Measurements from ENCODE around the gene AKAP13.
A peak's percentile ranks its signal among the peaks of the same experiment; 100 is the strongest.

- TF ChIP-seq, protein P1, sequence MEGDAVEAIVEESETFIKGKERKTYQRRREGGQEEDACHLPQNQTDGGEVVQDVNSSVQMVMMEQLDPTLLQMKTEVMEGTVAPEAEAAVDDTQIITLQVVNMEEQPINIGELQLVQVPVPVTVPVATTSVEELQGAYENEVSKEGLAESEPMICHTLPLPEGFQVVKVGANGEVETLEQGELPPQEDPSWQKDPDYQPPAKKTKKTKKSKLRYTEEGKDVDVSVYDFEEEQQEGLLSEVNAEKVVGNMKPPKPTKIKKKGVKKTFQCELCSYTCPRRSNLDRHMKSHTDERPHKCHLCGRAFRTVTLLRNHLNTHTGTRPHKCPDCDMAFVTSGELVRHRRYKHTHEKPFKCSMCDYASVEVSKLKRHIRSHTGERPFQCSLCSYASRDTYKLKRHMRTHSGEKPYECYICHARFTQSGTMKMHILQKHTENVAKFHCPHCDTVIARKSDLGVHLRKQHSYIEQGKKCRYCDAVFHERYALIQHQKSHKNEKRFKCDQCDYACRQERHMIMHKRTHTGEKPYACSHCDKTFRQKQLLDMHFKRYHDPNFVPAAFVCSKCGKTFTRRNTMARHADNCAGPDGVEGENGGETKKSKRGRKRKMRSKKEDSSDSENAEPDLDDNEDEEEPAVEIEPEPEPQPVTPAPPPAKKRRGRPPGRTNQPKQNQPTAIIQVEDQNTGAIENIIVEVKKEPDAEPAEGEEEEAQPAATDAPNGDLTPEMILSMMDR (IDR thresholded peaks at IDR 0.05) = peak in 2 of 6 experiments; percentile 26 to 43
- TF ChIP-seq POLR2A (IDR thresholded peaks at IDR 0.05) = peak in 1 of 2 donors; percentile 61
Measured at GRCh38 chr15:85543741-85544155, 163.3 kb downstream of the AKAP13 start.
